HG03064 (cell line): Measurements from ENCODE around the gene TBC1D16.
"Not testable (repeated sequence)": the region's sequence is repeated elsewhere in the genome, so short reads cannot be mapped to it uniquely, and the experiment has no call there.

Experiments used
- ATAC-seq: cut with Tn5 transposase; IDR thresholded peaks from one replicate; pipeline ENCODE4 v1.9.1; 2021; ENCODE audit warnings: low read depth; ENCODE audit not compliant: unreplicated experiment

TBC1D16 gene

DNA sequence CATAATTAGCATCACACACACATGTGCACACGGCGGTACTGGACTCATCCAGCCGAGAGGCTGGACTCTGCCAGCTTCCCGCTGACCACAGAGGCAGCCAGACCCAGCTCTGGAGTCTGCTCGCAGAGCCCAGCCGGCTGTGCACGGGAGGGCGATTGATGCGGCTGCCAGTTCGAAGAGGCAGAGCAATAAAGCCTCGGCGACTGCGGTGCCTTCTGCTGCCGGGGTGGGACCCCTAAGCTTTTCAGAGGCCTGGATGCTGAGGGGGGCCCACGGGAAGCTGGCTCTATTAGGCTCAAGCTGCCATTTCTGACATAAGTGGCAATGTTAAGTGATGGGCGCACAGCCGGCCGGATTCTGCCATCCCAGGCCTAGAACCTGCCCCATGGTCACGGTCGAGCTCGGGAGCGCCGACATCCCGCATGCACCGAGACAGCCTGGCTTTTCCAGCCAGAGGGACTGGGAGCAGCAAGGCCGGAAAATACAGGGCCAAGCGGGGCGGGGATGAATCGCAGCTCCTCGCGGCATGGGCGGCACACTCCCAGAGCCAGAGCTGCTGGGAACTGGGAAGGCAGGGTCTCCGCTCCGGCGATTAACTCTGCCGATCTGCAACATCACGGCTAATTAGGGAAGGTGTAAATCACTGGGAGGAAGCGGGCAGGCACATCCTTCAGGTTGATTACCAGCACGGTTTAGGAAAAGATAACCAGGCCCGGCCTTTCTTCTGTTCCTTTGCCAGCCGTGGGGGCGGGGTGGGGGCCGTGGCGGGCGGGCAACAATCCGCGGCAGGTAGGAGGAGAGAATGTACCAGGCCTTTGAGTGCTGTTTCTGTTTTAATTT lies 57.7 kb downstream of the TBC1D16 start:
- no peak for ATAC-seq

DNA sequence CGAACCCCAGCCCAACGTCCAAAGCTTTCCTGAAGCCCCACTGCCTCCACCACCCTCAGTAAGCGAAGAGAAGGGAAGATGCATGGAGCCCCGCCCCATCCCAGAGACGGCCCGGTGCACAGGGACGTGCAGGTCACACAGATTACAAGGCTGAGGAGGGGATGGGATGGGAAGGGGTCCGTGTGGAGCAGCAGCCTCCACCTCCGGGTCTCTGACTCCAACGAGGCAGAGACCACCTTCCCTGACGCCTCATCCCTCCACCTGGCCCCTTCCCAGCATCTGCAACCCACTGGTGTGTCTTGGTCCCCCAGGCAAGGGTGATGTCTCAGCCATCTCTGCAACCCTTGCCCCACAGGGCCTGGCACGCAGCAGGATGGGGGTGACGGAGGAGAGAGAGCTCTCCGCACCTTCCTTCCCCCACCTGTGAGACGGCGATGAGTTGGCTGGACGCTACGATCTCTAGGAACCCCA lies 58.5 kb downstream of the TBC1D16 start:
- ATAC-seq: no peak

DNA sequence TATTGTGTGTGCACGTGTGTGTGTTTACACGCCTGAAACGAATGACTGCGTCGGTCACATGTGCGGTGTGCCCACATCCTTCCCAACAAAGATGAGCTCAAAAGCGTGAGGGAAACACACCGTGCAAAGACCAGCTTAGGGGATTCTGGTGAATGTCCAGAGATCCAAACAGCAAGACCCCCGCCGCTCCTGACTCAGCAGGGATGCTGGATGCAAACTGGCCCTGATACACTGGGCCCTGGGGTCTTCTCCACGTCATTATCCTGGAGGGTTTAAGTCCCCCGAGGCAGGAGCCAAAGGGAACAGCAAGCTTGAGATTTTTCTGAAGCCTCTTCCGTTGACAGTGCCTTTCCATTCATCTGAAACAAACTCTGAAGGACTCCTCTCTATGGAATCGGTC lies 59.2 kb downstream of the TBC1D16 start:
- no peak for ATAC-seq

GRCh38 chr17:79975498-79976134 lies 60.1 kb downstream of the TBC1D16 start:
- ATAC-seq: no peak

GRCh38 chr17:79974566-79975497 lies 60.8 kb downstream of the TBC1D16 start:
- no peak for ATAC-seq

GRCh38 chr17:79971651-79972050 lies 64.0 kb downstream of the TBC1D16 start:
- ATAC-seq: no peak

GRCh38 chr17:79970576-79971068 lies 65.0 kb downstream of the TBC1D16 start:
- no peak for ATAC-seq

DNA sequence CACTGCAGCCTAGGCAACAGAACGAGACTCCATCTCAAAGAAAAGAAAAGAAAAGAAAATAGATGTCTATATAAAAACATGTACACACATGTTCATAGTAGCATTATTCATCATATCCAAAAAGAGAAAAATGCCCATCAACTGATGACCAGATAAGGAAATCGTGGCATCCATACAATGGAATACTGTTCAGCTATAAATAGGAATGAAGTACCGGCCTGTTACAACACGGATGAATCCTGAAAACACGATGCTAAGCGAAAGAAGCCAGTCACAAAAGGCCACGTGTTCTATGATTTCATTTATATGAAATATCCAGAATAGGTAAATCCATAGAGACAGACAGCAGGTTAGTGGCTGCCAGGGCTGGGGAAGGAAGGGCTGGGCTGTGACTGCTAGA lies 65.8 kb downstream of the TBC1D16 start:
- ATAC-seq: no peak

DNA sequence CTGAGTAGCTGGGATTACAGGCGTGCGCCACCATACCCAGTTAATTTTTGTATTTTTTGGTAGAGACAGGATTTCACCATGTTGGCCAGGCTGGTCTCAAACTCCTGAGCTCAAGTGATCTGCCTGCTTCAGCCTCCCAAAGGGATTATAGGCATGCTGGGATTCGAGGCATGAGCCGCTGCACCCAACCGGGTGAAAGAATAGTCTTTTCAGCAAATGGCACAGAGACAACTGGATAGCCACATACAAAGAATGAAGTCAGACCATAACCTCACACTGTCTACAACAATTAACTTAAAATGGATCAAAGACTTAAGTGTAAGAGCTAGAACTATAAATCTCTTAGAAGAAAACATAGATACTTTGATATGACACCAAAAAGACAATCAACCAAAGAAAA lies 67.6 kb downstream of the TBC1D16 start:
- ATAC-seq: no peak

GRCh38 chr17:79966681-79967080 lies 69.0 kb downstream of the TBC1D16 start:
- ATAC-seq: no peak

- ATAC-seq: no peak
These were observed 69.9 kb downstream of the TBC1D16 start for GRCh38 chr17:79965806-79966205.

DNA sequence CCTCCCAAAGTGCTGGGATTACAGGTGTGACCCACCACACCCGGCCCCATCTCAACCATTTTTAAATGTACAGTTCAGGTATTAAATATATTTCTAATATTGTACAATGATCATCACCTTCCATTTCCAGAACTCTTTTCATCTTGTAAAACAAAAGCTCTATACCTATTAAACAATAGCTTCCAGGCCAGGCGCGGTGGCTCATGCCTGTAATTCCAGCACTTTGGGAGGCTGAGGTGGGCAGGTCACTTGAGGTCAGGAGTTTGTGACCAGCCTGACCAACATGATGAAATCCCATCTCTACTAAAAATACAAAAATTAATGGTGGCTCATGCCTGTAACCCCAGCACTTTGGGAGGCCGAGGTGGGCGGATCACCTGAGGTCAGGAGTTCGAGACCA lies 73.2 kb downstream of the TBC1D16 start:
- ATAC-seq: not testable (repeated sequence)

GRCh38 chr17:79961567-79961966 lies 74.1 kb downstream of the TBC1D16 start:
- ATAC-seq: not testable (repeated sequence)

DNA sequence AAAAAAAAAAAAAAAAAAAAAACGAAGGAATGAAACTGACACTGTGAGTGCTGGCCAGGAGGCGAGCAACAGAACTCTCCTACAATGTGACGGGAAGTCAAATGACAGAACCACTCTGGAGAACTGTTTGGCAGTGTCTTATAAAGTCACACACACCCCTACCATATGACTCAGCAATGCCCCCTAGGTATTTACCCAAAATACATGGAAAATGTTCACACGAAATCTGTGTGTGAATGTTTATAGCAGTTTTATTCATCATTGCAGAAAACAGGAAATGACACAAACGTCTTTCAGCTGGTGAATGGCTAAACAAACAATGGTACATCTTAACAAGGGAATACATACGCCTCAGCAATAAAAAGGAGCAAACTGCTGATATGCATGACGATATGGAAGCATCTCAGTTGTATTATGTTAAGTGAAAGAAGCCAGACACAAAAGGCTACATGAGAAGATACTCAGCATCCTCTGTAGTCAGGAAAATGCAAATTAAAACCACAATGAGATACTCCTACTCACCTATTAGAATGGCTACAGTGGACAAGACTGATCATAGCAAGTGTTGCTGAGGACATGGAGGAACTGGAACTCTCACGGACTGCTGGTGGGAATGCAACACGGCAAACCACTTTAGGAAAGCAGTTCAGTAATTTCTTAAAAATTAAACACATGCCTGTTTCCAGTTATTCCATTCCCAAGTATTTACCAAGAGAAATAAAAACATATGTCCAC lies 74.7 kb downstream of the TBC1D16 start:
- no peak for ATAC-seq

DNA sequence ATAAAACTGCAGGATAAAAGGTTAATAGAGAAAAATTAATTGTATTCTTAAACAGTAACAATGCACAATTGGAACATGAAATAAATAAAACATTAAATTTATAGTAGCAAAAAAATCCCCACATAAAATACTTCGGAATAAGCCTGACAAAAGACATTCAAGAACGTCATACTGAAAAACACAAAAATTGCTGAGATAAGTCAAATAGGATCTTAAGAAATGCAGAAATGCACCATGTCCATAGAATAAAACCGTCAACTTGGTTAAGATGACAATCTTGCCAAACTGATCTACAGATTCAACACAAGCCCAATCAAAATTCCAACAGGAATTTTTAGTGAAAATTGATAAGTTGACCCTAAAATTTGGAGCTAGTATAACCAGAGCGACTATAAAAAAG lies 76.6 kb downstream of the TBC1D16 start:
- ATAC-seq: no peak

GRCh38 chr17:79956853-79957252 lies 78.8 kb downstream of the TBC1D16 start:
- no peak for ATAC-seq

DNA sequence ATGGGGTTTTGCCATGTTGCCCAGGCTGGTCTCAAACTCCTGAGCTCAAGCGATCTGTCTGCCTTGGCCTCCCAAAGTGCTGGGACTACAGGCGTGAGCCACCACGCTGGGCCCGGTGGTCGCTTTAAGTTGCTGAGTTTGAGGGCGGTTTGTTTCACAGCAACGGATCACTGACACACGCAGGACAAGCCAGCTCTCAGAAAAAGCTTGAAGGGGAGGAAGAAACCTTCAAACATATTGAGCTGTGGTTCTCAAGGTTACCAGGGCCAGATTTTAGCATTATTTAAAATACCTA lies 79.3 kb downstream of the TBC1D16 start:
- not testable (repeated sequence) for ATAC-seq

GRCh38 chr17:79955691-79956440 lies 79.8 kb downstream of the TBC1D16 start:
- ATAC-seq: no peak

- no peak for ATAC-seq
These were observed 80.5 kb downstream of the TBC1D16 start for GRCh38 chr17:79955167-79955549.
